SK-N-SH (cell line): ENCODE data around the gene PTGDS. TPM values are rescaled to one million over a fixed set of nuclear protein-coding genes. Genes with fewer than 3 reads are reported as not detected.
A peak's percentile ranks its signal among the peaks of the same experiment; 100 is the strongest.

Experiments used
- CTCF ChIA-PET: fragments of 300-600, 350-600 bp; formaldehyde crosslinking; extraction: SDS; loops from one replicate; lab custom pipeline; 2021; lab: Yijun Ruan, JAX
- POLR2A ChIA-PET: fragments of 350-600 bp; sonication (Branson Sonifier 250); formaldehyde crosslinking; extraction: SDS; loops from one replicate; lab custom pipeline; 2020; ENCODE audit warnings: antibody characterized with exemption, inconsistent platforms; lab: Yijun Ruan, JAX
- DNase-seq: peaks from one replicate; pipeline ENCODE4 v3.0.0; 2012
- H2AFZ ChIP-seq: fragments of 200-600 bp; sonication (generic); 2 replicates; pipeline ENCODE4 v1.8.1; 2016; ENCODE audit warnings: antibody characterized with exemption, mild to moderate bottlenecking, low read depth
- H3F3A ChIP-seq: fragments of 200-600 bp; sonication (generic); replicated peaks from 2 replicates; pipeline ENCODE3; 2016; ENCODE audit warnings: antibody characterized with exemption, mild to moderate bottlenecking; ENCODE audit not compliant: insufficient read depth
- H3K27ac ChIP-seq, 2 experiments: fragments of 200-500 bp in 1 of 2; fragments of 200-600 bp in 1 of 2; sonication (Bioruptor generic) in 1 of 2; sonication (generic), shearing (Covaris generic) in 1 of 2; 2 replicates each; pipeline versions ENCODE4 v1.5.1 to v1.6.1; 2014 to 2016; ENCODE audit warnings: low read depth in 2 of 2, inconsistent platforms in 1 of 2, low read length in 1 of 2, mild to moderate bottlenecking in 1 of 2, mixed read lengths in 1 of 2
- H3K27me3 ChIP-seq: fragments of 200-600 bp; sonication (generic), shearing (Covaris generic); 2 replicates; pipeline ENCODE4 v1.6.1; 2016; ENCODE audit warnings: mixed run types; ENCODE audit not compliant: insufficient read depth
- H3K36me3 ChIP-seq, 2 experiments: fragments of 200-500 bp in 1 of 2; fragments of 200-600 bp in 1 of 2; sonication (Bioruptor generic) in 1 of 2; sonication (generic) in 1 of 2; replicated peaks in 1 of 2; 2 replicates each; pipeline versions ENCODE3 to v1.5.1; 2014 to 2016; ENCODE audit warnings: low read length in 1 of 2, mild to moderate bottlenecking in 1 of 2; ENCODE audit not compliant: insufficient read depth in 2 of 2, control insufficient read depth in 1 of 2
- H3K4me1 ChIP-seq, 2 experiments: fragments of 200-500 bp in 1 of 2; fragments of 200-600 bp in 1 of 2; sonication (Bioruptor generic) in 1 of 2; sonication (generic), shearing (Covaris generic) in 1 of 2; 2 replicates each; pipeline versions ENCODE4 v1.5.1 to v1.6.1; 2014 to 2016; ENCODE audit warnings: low read depth in 1 of 2, low read length in 1 of 2, mixed run types in 1 of 2; ENCODE audit not compliant: insufficient read depth in 2 of 2, control insufficient read depth in 1 of 2
- H3K4me2 ChIP-seq: fragments of 200-600 bp; sonication (generic), shearing (Covaris generic); 2 replicates; pipeline ENCODE4 v1.6.1; 2017; ENCODE audit warnings: mixed run types
- H3K4me3 ChIP-seq, 2 experiments: fragments of 200-500 bp in 1 of 2; fragments of 200-600 bp in 1 of 2; sonication (Bioruptor generic) in 1 of 2; sonication (generic), shearing (Covaris generic) in 1 of 2; 2 replicates each; pipeline versions ENCODE4 v1.5.1 to v1.8.1; 2014 to 2016; ENCODE audit warnings: low read depth in 2 of 2, inconsistent platforms in 1 of 2, low read length in 1 of 2, mild to moderate bottlenecking in 1 of 2, mixed read lengths in 1 of 2, moderate library complexity in 1 of 2
- H3K79me2 ChIP-seq: fragments of 200-600 bp; sonication (generic); 2 replicates; pipeline ENCODE4 v1.8.1; 2017; ENCODE audit warnings: mild to moderate bottlenecking; ENCODE audit not compliant: insufficient read depth
- H3K9ac ChIP-seq: fragments of 200-600 bp; sonication (generic); 2 replicates; pipeline ENCODE4 v1.6.1; 2017; ENCODE audit warnings: mixed run types
- H3K9me2 ChIP-seq: fragments of 200-600 bp; sonication (generic); 2 replicates; pipeline ENCODE4 v1.6.1; 2017; ENCODE audit warnings: mixed run types
- H3K9me3 ChIP-seq: fragments of 200-600 bp; sonication (generic); 2 replicates; pipeline ENCODE4 v1.6.1; 2017; ENCODE audit warnings: mixed run types, mild to moderate bottlenecking, moderate library complexity
- H4K20me1 ChIP-seq: fragments of 200-600 bp; sonication (generic); 2 replicates; pipeline ENCODE4 v1.6.1; 2017; ENCODE audit warnings: mild to moderate bottlenecking, mixed run types; ENCODE audit not compliant: insufficient read depth
- ELF1 ChIP-seq: IDR thresholded peaks from 2 replicates; pipeline ENCODE4 v1.4.0; 2012
- EZH2phosphoT487 ChIP-seq: fragments of 200-600 bp; sonication (generic); IDR thresholded peaks from 2 replicates; pipeline ENCODE4 v1.6.1; 2017; ENCODE audit warnings: low read depth, mixed run types, mild to moderate bottlenecking, antibody characterized with exemption, moderate library complexity, borderline replicate concordance
- WGBS: methylation state at CpG from one replicate; pipeline ENCODE4 v1.1.6; 2017; ENCODE audit warnings: low lambda C conversion rate; 5-methylcytosine and 5-hydroxymethylcytosine counted together
- polyA plus RNA-seq, 3 experiments: library from polyadenylated mRNA; depleted of rRNA; stranded (reverse); fragments of >200 nt; gene quantifications; 2 replicates each; pipeline ENCODE4 v1.2.3, GENCODE V29; 2012
- TF ChIP-seq, protein P1 (sequence below): IDR thresholded peaks from 2 replicates; pipeline ENCODE4 v1.4.0; 2012; ENCODE audit warnings: low read depth, borderline replicate concordance
- TF ChIP-seq, protein P2 (sequence below): fragments of 200-600 bp; sonication (generic); IDR thresholded peaks from 2 replicates; pipeline ENCODE4 v1.6.1; 2017; ENCODE audit warnings: antibody characterized with exemption, mild to moderate bottlenecking, moderate library complexity

PTGDS gene
- polyA plus RNA-seq, 1 of the 3 experiments (the other 2 are of a cell fraction), result not detected

DNA sequence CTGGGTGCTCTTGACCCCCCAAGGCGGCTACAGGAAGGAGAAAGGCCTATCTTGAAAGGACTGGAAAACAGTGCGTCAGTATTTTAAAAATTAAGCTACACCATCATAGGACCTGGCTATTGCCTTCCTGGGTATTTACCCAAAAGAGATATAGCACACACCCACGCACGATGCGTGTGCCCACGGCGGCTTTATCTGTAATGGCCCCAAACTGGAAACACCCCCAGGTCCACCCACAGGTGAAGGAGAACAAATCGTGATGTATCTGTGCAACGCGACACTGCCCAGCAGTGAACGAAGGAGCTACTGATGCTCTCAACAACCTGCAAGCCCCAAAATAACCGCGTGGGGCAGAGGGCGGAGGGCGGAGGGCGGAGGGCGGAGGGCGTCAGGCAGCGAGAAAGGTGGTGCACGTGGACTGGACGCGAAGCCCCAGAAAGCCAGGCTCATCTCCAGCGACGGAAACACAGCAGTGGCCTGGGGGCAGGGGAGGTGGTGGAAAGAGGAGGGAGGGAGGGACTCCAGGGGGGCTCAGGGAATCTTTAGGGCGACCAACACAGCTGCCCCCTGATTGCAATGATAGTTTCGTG lies 12.4 kb upstream of the PTGDS start:
- Histone ChIP-seq H3K79me2 (no peaks in the 10 kb centered on the region), H4K20me1 (no peaks in the 10 kb centered on the region), H3K4me2 (no peak overlapping the region), H3K27ac (no peak overlapping the region), H3K9ac (no peak overlapping the region), H3K27me3 (no peaks in the 10 kb centered on the region), H3K36me3 (no peaks in the 10 kb centered on the region), H3K4me3 (no peak overlapping the region), H3K9me3 (no peaks in the 10 kb centered on the region), H3K4me1 (peaks cover 0 to 8% of the 10 kb centered on the region in 2 experiments; a peak in 1 of 4 replicates), H2AFZ (no peak overlapping the region), H3K9me2 (no peaks in the 10 kb centered on the region), H3F3A (no peaks in the 10 kb centered on the region)
- ChIA-PET CTCF (interaction anchor here (0.6 to 1.9 kb wide), 6 partner anchors 9 to 173 kb away, joined by 3 to 7 read pairs (median 4); partner anchors contain the start of gene PTGDS), POLR2A (no interaction called here)
- DNase-seq, result no peak
- WGBS, result 81% methylated on average over 24 of the region's 26 CpGs
- no peak for TF ChIP-seq ELF1
- no peak for TF ChIP-seq EZH2phosphoT487

DNA sequence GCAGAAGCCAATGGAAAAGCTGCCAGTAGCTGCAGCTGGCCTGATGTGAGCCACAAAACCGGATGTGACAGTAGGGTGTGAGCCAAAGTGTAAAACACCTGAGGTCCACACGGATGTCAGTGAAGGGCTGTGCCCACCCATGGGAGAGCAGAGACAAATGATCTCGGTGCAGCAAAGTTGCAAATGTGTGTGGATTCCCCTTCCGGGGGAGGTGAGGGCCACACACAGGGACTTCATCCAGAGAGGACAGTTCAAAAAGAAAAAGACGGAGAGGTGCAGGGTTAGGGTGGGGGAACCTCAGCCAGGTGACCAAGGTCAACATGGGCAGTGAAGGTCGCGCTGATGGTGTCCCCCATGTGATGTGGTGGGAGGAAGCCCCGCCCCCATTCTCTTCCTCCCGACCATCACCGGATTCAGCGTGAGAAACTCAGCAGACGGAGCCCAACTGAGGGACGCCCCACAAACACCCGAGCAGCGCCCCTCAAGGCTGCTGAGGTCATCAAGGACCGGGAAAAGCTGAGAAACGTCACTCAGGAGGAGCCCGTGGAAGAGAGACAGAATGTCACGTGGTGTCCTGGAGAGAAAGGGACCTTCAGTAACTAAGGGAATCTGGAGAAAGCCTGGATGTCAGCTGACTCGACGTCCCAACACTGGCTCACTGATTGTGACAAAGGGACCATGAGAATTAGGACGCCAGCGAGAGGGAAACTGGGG lies 11.4 kb upstream of the PTGDS start:
- H2AFZ ChIP-seq, result no peak overlapping the region
- WGBS, result 52% methylated on average over 20 of the region's 23 CpGs
- no peak for DNase-seq

More for the DNA sequence above, 11.4 kb upstream of the PTGDS start:
- no peaks in the 10 kb centered on the region for H3K9me2 ChIP-seq
- POLR2A ChIA-PET, result no interaction called here
- H3K4me1 ChIP-seq, result peaks cover 0 to 7% of the 10 kb centered on the region in 2 experiments; a peak in 1 of 4 replicates
- no peak overlapping the region for H3K9ac ChIP-seq
- no peak overlapping the region for H3K4me2 ChIP-seq
- H3K9me3 ChIP-seq, result no peaks in the 10 kb centered on the region
- H3F3A ChIP-seq, result no peaks in the 10 kb centered on the region
- no peaks in the 10 kb centered on the region for H3K36me3 ChIP-seq
- no peaks in the 10 kb centered on the region for H3K79me2 ChIP-seq
- no peak overlapping the region for H3K27ac ChIP-seq
- CTCF ChIA-PET, result interaction anchor here (1.3 kb wide), 2 partner anchors 11 to 60 kb away, joined by 3 read pairs; partner anchors contain the start of gene PTGDS
- TF ChIP-seq, protein P1, sequence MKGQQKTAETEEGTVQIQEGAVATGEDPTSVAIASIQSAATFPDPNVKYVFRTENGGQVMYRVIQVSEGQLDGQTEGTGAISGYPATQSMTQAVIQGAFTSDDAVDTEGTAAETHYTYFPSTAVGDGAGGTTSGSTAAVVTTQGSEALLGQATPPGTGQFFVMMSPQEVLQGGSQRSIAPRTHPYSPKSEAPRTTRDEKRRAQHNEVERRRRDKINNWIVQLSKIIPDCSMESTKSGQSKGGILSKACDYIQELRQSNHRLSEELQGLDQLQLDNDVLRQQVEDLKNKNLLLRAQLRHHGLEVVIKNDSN, result peak; percentile 27; the same call in 1 of the 2 replicates
- TF ChIP-seq, protein P2, sequence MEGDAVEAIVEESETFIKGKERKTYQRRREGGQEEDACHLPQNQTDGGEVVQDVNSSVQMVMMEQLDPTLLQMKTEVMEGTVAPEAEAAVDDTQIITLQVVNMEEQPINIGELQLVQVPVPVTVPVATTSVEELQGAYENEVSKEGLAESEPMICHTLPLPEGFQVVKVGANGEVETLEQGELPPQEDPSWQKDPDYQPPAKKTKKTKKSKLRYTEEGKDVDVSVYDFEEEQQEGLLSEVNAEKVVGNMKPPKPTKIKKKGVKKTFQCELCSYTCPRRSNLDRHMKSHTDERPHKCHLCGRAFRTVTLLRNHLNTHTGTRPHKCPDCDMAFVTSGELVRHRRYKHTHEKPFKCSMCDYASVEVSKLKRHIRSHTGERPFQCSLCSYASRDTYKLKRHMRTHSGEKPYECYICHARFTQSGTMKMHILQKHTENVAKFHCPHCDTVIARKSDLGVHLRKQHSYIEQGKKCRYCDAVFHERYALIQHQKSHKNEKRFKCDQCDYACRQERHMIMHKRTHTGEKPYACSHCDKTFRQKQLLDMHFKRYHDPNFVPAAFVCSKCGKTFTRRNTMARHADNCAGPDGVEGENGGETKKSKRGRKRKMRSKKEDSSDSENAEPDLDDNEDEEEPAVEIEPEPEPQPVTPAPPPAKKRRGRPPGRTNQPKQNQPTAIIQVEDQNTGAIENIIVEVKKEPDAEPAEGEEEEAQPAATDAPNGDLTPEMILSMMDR, result no peak
- no peaks in the 10 kb centered on the region for H4K20me1 ChIP-seq
- H3K27me3 ChIP-seq, result no peaks in the 10 kb centered on the region
- H3K4me3 ChIP-seq, result no peak overlapping the region
